Measurements from ENCODE around the gene NR4A3. TPM values are rescaled to one million over a fixed set of nuclear protein-coding genes. Genes with fewer than 3 reads are reported as not detected.

NR4A3 gene
- total and polyA plus RNA-seq, 2 of the 13 experiments (the other 11 are each of a cell fraction or from before 2014, with no cell fraction given), result 0.02 to 0.09 TPM

- TF ChIP-seq HNRNPL (IDR thresholded peaks at IDR 0.05; ENCODE audit: low read depth, low read length), result peak; percentile 74; the same call in 1 of the 2 replicates
- TF ChIP-seq NFATC3 (CRISPR knock-in tag; IDR thresholded peaks at IDR 0.05), result no peak
- no peak for TF ChIP-seq YY1 (IDR thresholded peaks at IDR 0.05; ENCODE audit: insufficient read depth, insufficient replicate concordance, low read depth, low read length)
- TF ChIP-seq ARNTL (CRISPR knock-in tag; IDR thresholded peaks at IDR 0.05), result no peak
- TF ChIP-seq TBX2 (CRISPR knock-in tag; IDR thresholded peaks at IDR 0.05; ENCODE audit: borderline replicate concordance), result no peak
- no peak for TF ChIP-seq RBAK (CRISPR knock-in tag; IDR thresholded peaks at IDR 0.05)
- no peak for TF ChIP-seq KMT2A (CRISPR knock-in tag; IDR thresholded peaks at IDR 0.05)
- TF ChIP-seq PLSCR1 (CRISPR knock-in tag; IDR thresholded peaks at IDR 0.05; ENCODE audit: borderline replicate concordance), result no peak
- no peak for TF ChIP-seq PRMT3 (CRISPR knock-in tag; IDR thresholded peaks at IDR 0.05; ENCODE audit: borderline replicate concordance, low read depth)
- TF ChIP-seq ASH2L (IDR thresholded peaks at IDR 0.05; ENCODE audit: insufficient read length, low read depth, low read length), result peak; percentile 54
- TF ChIP-seq, protein P1, sequence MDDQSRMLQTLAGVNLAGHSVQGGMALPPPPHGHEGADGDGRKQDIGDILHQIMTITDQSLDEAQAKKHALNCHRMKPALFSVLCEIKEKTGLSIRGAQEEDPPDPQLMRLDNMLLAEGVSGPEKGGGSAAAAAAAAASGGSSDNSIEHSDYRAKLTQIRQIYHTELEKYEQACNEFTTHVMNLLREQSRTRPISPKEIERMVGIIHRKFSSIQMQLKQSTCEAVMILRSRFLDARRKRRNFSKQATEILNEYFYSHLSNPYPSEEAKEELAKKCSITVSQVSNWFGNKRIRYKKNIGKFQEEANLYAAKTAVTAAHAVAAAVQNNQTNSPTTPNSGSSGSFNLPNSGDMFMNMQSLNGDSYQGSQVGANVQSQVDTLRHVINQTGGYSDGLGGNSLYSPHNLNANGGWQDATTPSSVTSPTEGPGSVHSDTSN (CRISPR knock-in tag; IDR thresholded peaks at IDR 0.05; ENCODE audit: borderline replicate concordance), result no peak
- TF ChIP-seq, protein P2, sequence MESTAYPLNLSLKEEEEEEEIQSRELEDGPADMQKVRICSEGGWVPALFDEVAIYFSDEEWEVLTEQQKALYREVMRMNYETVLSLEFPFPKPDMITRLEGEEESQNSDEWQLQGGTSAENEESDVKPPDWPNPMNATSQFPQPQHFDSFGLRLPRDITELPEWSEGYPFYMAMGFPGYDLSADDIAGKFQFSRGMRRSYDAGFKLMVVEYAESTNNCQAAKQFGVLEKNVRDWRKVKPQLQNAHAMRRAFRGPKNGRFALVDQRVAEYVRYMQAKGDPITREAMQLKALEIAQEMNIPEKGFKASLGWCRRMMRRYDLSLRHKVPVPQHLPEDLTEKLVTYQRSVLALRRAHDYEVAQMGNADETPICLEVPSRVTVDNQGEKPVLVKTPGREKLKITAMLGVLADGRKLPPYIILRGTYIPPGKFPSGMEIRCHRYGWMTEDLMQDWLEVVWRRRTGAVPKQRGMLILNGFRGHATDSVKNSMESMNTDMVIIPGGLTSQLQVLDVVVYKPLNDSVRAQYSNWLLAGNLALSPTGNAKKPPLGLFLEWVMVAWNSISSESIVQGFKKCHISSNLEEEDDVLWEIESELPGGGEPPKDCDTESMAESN (CRISPR knock-in tag; conservative IDR thresholded peaks at IDR 0.05), result no peak
- peak; percentile 51 for TF ChIP-seq TAF15 (IDR thresholded peaks at IDR 0.05; ENCODE audit: low read depth, low read length, poor library complexity, severe bottlenecking)
- no peak for TF ChIP-seq JDP2 (CRISPR knock-in tag; IDR thresholded peaks at IDR 0.05; ENCODE audit: borderline replicate concordance)
- TF ChIP-seq PRDM15 (CRISPR knock-in tag; IDR thresholded peaks at IDR 0.05), result no peak
- TF ChIP-seq ZNF549 (CRISPR knock-in tag; IDR thresholded peaks at IDR 0.05), result no peak
- no peak for TF ChIP-seq ZNF180 (CRISPR knock-in tag; IDR thresholded peaks at IDR 0.05; ENCODE audit: borderline replicate concordance, low read depth)
- TF ChIP-seq U2AF1 (optimal IDR thresholded peaks at IDR 0.05; ENCODE audit: low read depth, low read length), result no peak
- no peak for TF ChIP-seq ZBTB21 (CRISPR knock-in tag; IDR thresholded peaks at IDR 0.05)
- no peak for TF ChIP-seq SMC3 (IDR thresholded peaks at IDR 0.05; ENCODE audit: low read length)
- no peak for TF ChIP-seq ZNF619 (CRISPR knock-in tag; IDR thresholded peaks at IDR 0.05)
- no peak for TF ChIP-seq ZSCAN29 (CRISPR knock-in tag; conservative IDR thresholded peaks at IDR 0.05)
These were observed 2.9 kb downstream of the NR4A3 start (continued) for GRCh38 chr9:99824378-99825171.

Data from HepG2 (cell line).